GM23338 (cell line): ENCODE results near the gene TRIM22. TPM values are rescaled to one million over a fixed set of nuclear protein-coding genes. Genes with fewer than 3 reads are reported as not detected.

Experiments used
- ATAC-seq: fragments of 200-7000 bp; cut with Tn5 transposase; 3 replicates; pipeline ENCODE4 v1.9.1; 2020
- DNase-seq: peaks from one replicate; pipeline ENCODE4 v3.0.0-alpha.2; 2015; ENCODE audit warnings: low spot score
- H2AFZ ChIP-seq: fragments of 200-600 bp; sonication (generic); 2 replicates; pipeline ENCODE4 v1.8.0; 2016; ENCODE audit warnings: antibody characterized with exemption, mild to moderate bottlenecking, moderate library complexity
- H3F3A ChIP-seq: fragments of 200-600 bp; sonication (generic); replicated peaks from 2 replicates; pipeline ENCODE4 v1.8.0; 2017; ENCODE audit warnings: antibody characterized with exemption, mixed run types, low read depth
- H3K27ac ChIP-seq: fragments of 200-600 bp; sonication (generic); 2 replicates; pipeline ENCODE4 v1.6.1; 2016; ENCODE audit warnings: low read depth
- H3K27me3 ChIP-seq: fragments of 200-600 bp; sonication (generic); 2 replicates; pipeline ENCODE4 v1.8.0; 2016; ENCODE audit warnings: mild to moderate bottlenecking, mixed run types, moderate library complexity; ENCODE audit not compliant: insufficient read depth
- H3K36me3 ChIP-seq: fragments of 200-600 bp; sonication (generic); 2 replicates; pipeline ENCODE4 v1.8.0; 2016; ENCODE audit warnings: mild to moderate bottlenecking; ENCODE audit not compliant: insufficient read depth
- H3K4me1 ChIP-seq: fragments of 200-600 bp; sonication (generic); 2 replicates; pipeline ENCODE4 v1.8.0; 2016; ENCODE audit warnings: mild to moderate bottlenecking, moderate library complexity; ENCODE audit not compliant: insufficient read depth
- H3K4me2 ChIP-seq: fragments of 200-600 bp; sonication (generic); 2 replicates; pipeline ENCODE4 v1.7.1; 2017; ENCODE audit warnings: mixed run types
- H3K4me3 ChIP-seq: fragments of 200-600 bp; sonication (generic); 2 replicates; pipeline ENCODE4 v1.6.1; 2016; ENCODE audit warnings: mixed run types
- H3K79me2 ChIP-seq: fragments of 200-600 bp; sonication (generic); replicated peaks from 2 replicates; pipeline ENCODE4 v1.8.0; 2017; ENCODE audit warnings: mild to moderate bottlenecking; ENCODE audit not compliant: insufficient read depth
- H3K9me2 ChIP-seq: fragments of 200-600 bp; sonication (generic); 2 replicates; pipeline ENCODE4 v1.8.0; 2017; ENCODE audit not compliant: insufficient read depth
- H4K20me1 ChIP-seq: fragments of 200-600 bp; sonication (generic); replicated peaks from 2 replicates; pipeline ENCODE4 v1.8.0; 2017; ENCODE audit warnings: mild to moderate bottlenecking; ENCODE audit not compliant: insufficient read depth
- H3K27ac Mint-ChIP-seq: 2 replicates; pipeline ENCODE4 v1.8.0; 2020; ENCODE audit warnings: inconsistent platforms, mild to moderate bottlenecking, moderate library complexity, mixed read lengths
- H3K27me3 Mint-ChIP-seq: 3 replicates; pipeline ENCODE4 v1.8.0; 2022; ENCODE audit warnings: low read depth, mild to moderate bottlenecking, moderate library complexity, mixed read lengths, inconsistent platforms; ENCODE audit not compliant: insufficient read depth, poor library complexity
- H3K36me3 Mint-ChIP-seq: 3 replicates; pipeline ENCODE4 v1.8.0; 2021; ENCODE audit warnings: low read depth, mild to moderate bottlenecking, inconsistent platforms, moderate library complexity, mixed read lengths
- H3K4me1 Mint-ChIP-seq: 3 replicates; pipeline ENCODE4 v1.8.0; 2020; ENCODE audit warnings: mild to moderate bottlenecking, inconsistent platforms, mixed read lengths
- H3K4me3 Mint-ChIP-seq: 3 replicates; pipeline ENCODE4 v1.8.0; 2021; ENCODE audit warnings: moderate library complexity, mild to moderate bottlenecking, inconsistent platforms, mixed read lengths
- H3K9me3 Mint-ChIP-seq: 3 replicates; pipeline ENCODE4 v1.8.0; 2020; ENCODE audit warnings: moderate library complexity, mild to moderate bottlenecking, inconsistent platforms, mixed read lengths
- CREB1 ChIP-seq: fragments of 250-450 bp; sonication (Bioruptor Pico); IDR thresholded peaks from 2 replicates; pipeline ENCODE4 v1.5.0; 2020; ENCODE audit warnings: low read depth, mild to moderate bottlenecking, moderate library complexity
- CTCF ChIP-seq, 2 experiments: fragments of 200-600 bp in 1 of 2; sonication (generic) in 1 of 2; conservative IDR thresholded peaks; 2 replicates each; pipeline versions ENCODE4 v1.5.1 to v1.6.1; 2016 to 2017; ENCODE audit warnings: antibody characterized with exemption in 2 of 2, low read depth in 2 of 2, mild to moderate bottlenecking in 2 of 2, moderate library complexity in 1 of 2
- ETS1 ChIP-seq: IDR thresholded peaks from 2 replicates; pipeline ENCODE4 v1.6.1; 2016; ENCODE audit warnings: antibody characterized with exemption
- EZH2 ChIP-seq: fragments of 200-600 bp; sonication (generic); IDR thresholded peaks from one replicate; pipeline ENCODE4 v1.8.0; 2017; ENCODE audit warnings: antibody characterized with exemption, mild to moderate bottlenecking, low read depth; ENCODE audit not compliant: unreplicated experiment
- EZH2phosphoT487 ChIP-seq: fragments of 200-600 bp; sonication (generic); IDR thresholded peaks from one replicate; pipeline ENCODE4 v1.8.1; 2018; ENCODE audit warnings: antibody characterized with exemption; ENCODE audit not compliant: unreplicated experiment
- JUNB ChIP-seq: IDR thresholded peaks from one replicate; pipeline ENCODE4 v1.6.1; 2016; ENCODE audit warnings: antibody characterized with exemption; ENCODE audit not compliant: unreplicated experiment
- NANOG ChIP-seq: IDR thresholded peaks from 2 replicates; pipeline ENCODE4 v1.6.1; 2016; ENCODE audit warnings: antibody characterized with exemption, borderline replicate concordance
- POLR2AphosphoS5 ChIP-seq: IDR thresholded peaks from 2 replicates; pipeline ENCODE4 v1.6.1; 2016; ENCODE audit warnings: antibody characterized with exemption, low read depth
- ZNF114 ChIP-seq: fragments of 250-450 bp; sonication (Bioruptor Pico); IDR thresholded peaks from 2 replicates; pipeline ENCODE4 v1.5.0; 2020; ENCODE audit warnings: mild to moderate bottlenecking, moderate library complexity
- ZNF331 ChIP-seq: fragments of 250-450 bp; sonication (Bioruptor Pico); IDR thresholded peaks from 2 replicates; pipeline ENCODE4 v1.5.0; 2020; ENCODE audit warnings: low read depth, mild to moderate bottlenecking, moderate library complexity
- ZNF462 ChIP-seq: fragments of 250-450 bp; sonication (Bioruptor Pico); IDR thresholded peaks from 2 replicates; pipeline ENCODE4 v1.5.0; 2020; ENCODE audit warnings: mild to moderate bottlenecking, moderate library complexity
- polyA plus RNA-seq: library from polyadenylated mRNA; unstranded; fragments of >200 nt; fragmentation: Nextera tagmentation; extraction: Ambion mirVana; gene quantifications from 2 replicates; pipeline ENCODE4 v1.2.1, GENCODE V29; 2016
- total RNA-seq: library from RNA; depleted of rRNA; stranded (reverse); fragments of >200 nt; shearing (Covaris generic); gene quantifications from 2 replicates; pipeline ENCODE4 v1.2.3, GENCODE V29; 2014

Gene TRIM22
- total and polyA plus RNA-seq, 2 experiments from 2014 or later = 23.9 to 41.1 TPM

GRCh38 chr11:5698281-5698680, 8.7 kb downstream of the TRIM22 start (continued):
- TF ChIP-seq EZH2phosphoT487 = no peak
- TF ChIP-seq POLR2AphosphoS5 = no peak

GRCh38 chr11:5700421-5701054, 10.9 kb downstream of the TRIM22 start:
- H3K4me3 Mint-ChIP-seq = no peak overlapping the region
- H3K4me1 ChIP-seq = no peaks in the 10 kb centered on the region
- H3K4me3 ChIP-seq = no peak overlapping the region
- no peaks in the 10 kb centered on the region for H3K27me3 Mint-ChIP-seq
- peaks cover 18% of the 10 kb centered on the region for H3K36me3 ChIP-seq
- no peak for TF ChIP-seq ZNF114 (CRISPR knock-in tag)
- TF ChIP-seq EZH2 = no peak
- peaks cover 29% of the 10 kb centered on the region for H3K36me3 Mint-ChIP-seq
- no peaks in the 10 kb centered on the region for H3K27me3 ChIP-seq
- H2AFZ ChIP-seq = no peak overlapping the region
- H3K4me2 ChIP-seq = no peak overlapping the region
- H3K9me3 Mint-ChIP-seq = no peaks in the 10 kb centered on the region; the same call in 2 of the 3 replicates
- no peaks in the 10 kb centered on the region for H3K4me1 Mint-ChIP-seq
- H3K27ac Mint-ChIP-seq = no peak overlapping the region
- DNase-seq = no peak
- H3K9me2 ChIP-seq = peaks cover 3% of the 10 kb centered on the region; the same call in 1 of the 2 replicates
- no peak overlapping the region for H3K27ac ChIP-seq
- 0 out of 2 replicates have a peak, but pooled peaks cover 4% of the 10 kb centered on the region for H4K20me1 ChIP-seq
- no peaks in the 10 kb centered on the region for H3F3A ChIP-seq
- no peak for ATAC-seq
- H3K79me2 ChIP-seq = no peaks in the 10 kb centered on the region

GRCh38 chr11:5701055-5701577, 11.5 kb downstream of the TRIM22 start:
- H3K9me2 ChIP-seq = peaks cover 2% of the 10 kb centered on the region; the same call in 1 of the 2 replicates
- H3K4me1 ChIP-seq = no peaks in the 10 kb centered on the region
- Mint-ChIP-seq H3K27ac (no peak overlapping the region), H3K36me3 (peaks cover 27% of the 10 kb centered on the region), H3K4me3 (no peak overlapping the region), H3K4me1 (no peaks in the 10 kb centered on the region), H3K9me3 (no peaks in the 10 kb centered on the region; the same call in 2 of the 3 replicates), H3K27me3 (no peaks in the 10 kb centered on the region)
- no peaks in the 10 kb centered on the region for H3F3A ChIP-seq
- no peaks in the 10 kb centered on the region for H3K27me3 ChIP-seq
- H2AFZ ChIP-seq = no peak overlapping the region
- H3K79me2 ChIP-seq = no peaks in the 10 kb centered on the region
- no peak overlapping the region for H3K4me3 ChIP-seq
- H3K4me2 ChIP-seq = no peak overlapping the region
- no peak for ATAC-seq
- peaks cover 18% of the 10 kb centered on the region for H3K36me3 ChIP-seq
- H3K27ac ChIP-seq = no peak overlapping the region
- no peak for DNase-seq
- 0 out of 2 replicates have a peak, but pooled peaks cover 4% of the 10 kb centered on the region for H4K20me1 ChIP-seq
- TF ChIP-seq CREB1 (CRISPR knock-in tag) (no peak), NANOG (no peak), ZNF114 (CRISPR knock-in tag) (no peak), EZH2phosphoT487 (no peak), JUNB (no peak), ETS1 (no peak), ZNF462 (CRISPR knock-in tag) (no peak), CTCF (conservative IDR thresholded peaks at IDR 0.05; ENCODE audit: low read depth in 2 of 2) (no peak), ZNF331 (CRISPR knock-in tag) (no peak)
